Activated CD4-positive, alpha-beta T cell treated with anti-CD3 and anti-CD28 coated beads, Interleukin-2, amount 10 ng/mL, durations not matched to agents 24 days and 14 days (primary cell): ENCODE results near the gene CMYA5. TPM values are rescaled to one million over a fixed set of nuclear protein-coding genes. Genes with fewer than 3 reads are reported as not detected.
"Not testable (repeated sequence)": the region's sequence is repeated elsewhere in the genome, so short reads cannot be mapped to it uniquely, and the experiment has no call there.

Experiments used
- DNase-seq: peaks from one replicate; pipeline ENCODE4 v3.0.0; 2022
- H3K27ac Mint-ChIP-seq: one replicate; pipeline ENCODE4 v1.8.0; 2022; ENCODE audit warnings: mild to moderate bottlenecking, mixed read lengths
- H3K27me3 Mint-ChIP-seq: one replicate; pipeline ENCODE4 v1.8.0; 2022; ENCODE audit warnings: mixed read lengths
- H3K36me3 Mint-ChIP-seq: one replicate; pipeline ENCODE4 v1.8.0; 2022; ENCODE audit warnings: low read depth, mild to moderate bottlenecking, mixed read lengths
- H3K4me1 Mint-ChIP-seq: one replicate; pipeline ENCODE4 v1.8.0; 2021; ENCODE audit warnings: mixed read lengths
- H3K4me3 Mint-ChIP-seq: one replicate; pipeline ENCODE4 v1.8.0; 2022; ENCODE audit warnings: mild to moderate bottlenecking, moderate library complexity, mixed read lengths
- H3K9me3 Mint-ChIP-seq: one replicate; pipeline ENCODE4 v1.8.0; 2021; ENCODE audit warnings: mixed read lengths
- intact Hi-C: fragments of 100-400 bp; cut with micrococcal nuclease; formaldehyde crosslinking; loops from one replicate; pipeline ENCODE4 v1.15.1; 2023
- total RNA-seq: library from RNA; stranded (reverse); gene quantifications from 2 replicates; pipeline ENCODE4 v1.2.3, GENCODE V29; 2022

CMYA5 gene
- total RNA-seq, 1 donor from 2014 or later, result 0.12 TPM

GRCh38 chr5:79746642-79747569 lies 57.3 kb downstream of the CMYA5 start:
- no peaks in the 10 kb centered on the region for H3K4me1 Mint-ChIP-seq
- no peak overlapping the region for H3K4me3 Mint-ChIP-seq
- no peaks in the 10 kb centered on the region for H3K36me3 Mint-ChIP-seq
- intact Hi-C loops, result no loop called here
- H3K27me3 Mint-ChIP-seq, result peaks cover 27% of the 10 kb centered on the region
- no peak for DNase-seq
- no peak overlapping the region for H3K27ac Mint-ChIP-seq
- peaks cover 3% of the 10 kb centered on the region for H3K9me3 Mint-ChIP-seq

DNA sequence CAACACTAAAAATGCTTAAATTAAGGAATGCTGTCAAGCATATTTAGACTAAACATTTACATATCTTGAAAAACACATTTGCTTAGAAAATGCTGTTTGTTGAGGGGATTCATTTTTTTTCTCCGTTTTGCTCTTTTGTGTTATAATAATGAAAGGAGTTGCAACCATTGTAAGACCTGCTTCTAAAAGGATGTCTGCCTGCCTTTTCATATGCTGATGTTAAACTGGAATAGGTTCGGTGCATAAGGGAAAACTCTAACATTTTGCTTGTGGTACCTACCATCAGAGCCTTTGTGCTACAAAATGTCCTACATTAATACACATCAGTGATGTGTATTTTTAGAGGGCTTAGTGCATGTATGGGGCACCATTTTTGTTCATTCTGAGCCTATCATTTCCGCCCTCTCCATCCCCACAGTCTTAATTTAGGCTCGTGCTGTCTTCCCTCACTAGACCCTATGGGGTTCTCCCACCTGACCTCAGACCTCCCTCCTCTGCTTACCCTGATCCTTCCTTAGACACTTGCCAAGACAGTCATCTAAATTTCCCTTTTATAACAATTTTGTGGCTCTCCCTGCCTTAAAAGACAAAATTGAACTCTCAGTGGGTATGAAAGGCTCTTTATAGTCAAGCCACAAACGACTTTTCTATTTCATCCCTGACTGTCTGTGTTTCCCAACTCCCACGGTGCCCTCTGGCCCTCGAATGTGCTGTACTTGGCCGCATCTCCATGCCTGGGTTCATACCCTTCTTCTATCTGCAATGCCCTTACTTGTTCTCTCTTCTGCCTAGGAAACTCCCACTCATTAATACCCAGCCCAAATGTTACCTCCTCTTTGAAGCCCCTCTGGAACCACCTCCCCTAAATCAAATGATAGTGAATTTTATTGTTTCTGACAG lies 61.2 kb downstream of the CMYA5 start:
- Mint-ChIP-seq H3K36me3 (no peaks in the 10 kb centered on the region), H3K27me3 (peaks cover 25% of the 10 kb centered on the region), H3K4me1 (no peaks in the 10 kb centered on the region), H3K4me3 (no peak overlapping the region), H3K27ac (no peak overlapping the region), H3K9me3 (peaks cover 3% of the 10 kb centered on the region)
- intact Hi-C loops, result no loop called here
- no peak for DNase-seq

GRCh38 chr5:79753092-79753491 lies 63.5 kb downstream of the CMYA5 start:
- Mint-ChIP-seq H3K9me3 (peaks cover 3% of the 10 kb centered on the region), H3K27me3 (peaks cover 16% of the 10 kb centered on the region), H3K4me1 (peaks cover 2% of the 10 kb centered on the region), H3K36me3 (no peaks in the 10 kb centered on the region), H3K27ac (no peak overlapping the region), H3K4me3 (no peak overlapping the region)
- DNase-seq, result no peak
- intact Hi-C loops, result no loop called here

DNA sequence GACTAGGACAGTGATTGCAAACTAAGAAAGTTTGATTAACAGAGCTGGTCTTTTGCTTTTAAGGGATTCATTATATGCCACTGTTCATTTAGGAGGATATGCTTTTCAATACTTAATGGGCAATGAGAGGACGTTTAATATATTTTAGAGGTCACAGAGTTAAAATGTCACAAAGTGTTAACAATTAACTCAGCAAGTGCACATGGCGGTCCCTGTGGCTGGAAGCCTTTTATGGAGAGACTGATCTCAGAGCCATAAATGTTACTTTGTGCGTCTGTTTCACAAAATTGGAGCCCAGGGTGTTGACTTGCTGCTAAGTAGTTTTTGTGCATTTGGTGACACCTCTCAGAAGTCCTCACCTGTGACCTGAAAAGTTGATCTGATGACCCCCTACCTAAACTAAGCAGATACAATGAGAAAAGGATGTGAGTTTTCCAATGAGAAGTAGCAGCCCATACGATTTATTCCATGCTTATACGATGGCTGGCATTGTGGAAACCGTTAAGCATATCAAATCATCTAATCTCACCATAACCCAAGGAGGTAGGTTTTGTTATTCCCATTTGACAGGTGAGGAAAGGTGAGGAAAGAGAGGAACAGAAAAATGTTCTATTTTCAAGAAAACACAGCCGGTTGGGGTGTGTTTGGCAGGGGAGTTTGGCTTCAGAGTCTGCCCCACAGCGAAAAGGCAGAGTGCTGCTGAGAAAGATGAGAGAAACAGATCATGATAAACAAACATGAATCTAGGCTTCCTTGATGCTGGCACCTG lies 64.4 kb downstream of the CMYA5 start:
- Mint-ChIP-seq H3K36me3 (no peaks in the 10 kb centered on the region), H3K27ac (no peak overlapping the region), H3K27me3 (peaks cover 15% of the 10 kb centered on the region), H3K4me3 (no peak overlapping the region), H3K4me1 (peaks cover 2% of the 10 kb centered on the region), H3K9me3 (peaks cover 3% of the 10 kb centered on the region)
- no peak for DNase-seq
- intact Hi-C loops, result no loop called here

- H3K36me3 Mint-ChIP-seq, result no peaks in the 10 kb centered on the region
- DNase-seq, result no peak
- peaks cover 3% of the 10 kb centered on the region for H3K9me3 Mint-ChIP-seq
- intact Hi-C loops, result no loop called here
- peaks cover 2% of the 10 kb centered on the region for H3K4me1 Mint-ChIP-seq
- H3K27ac Mint-ChIP-seq, result no peak overlapping the region
- no peak overlapping the region for H3K4me3 Mint-ChIP-seq
- peaks cover 13% of the 10 kb centered on the region for H3K27me3 Mint-ChIP-seq
Measured at GRCh38 chr5:79754865-79755555, 65.4 kb downstream of the CMYA5 start.

GRCh38 chr5:79756076-79756475 lies 66.4 kb downstream of the CMYA5 start:
- intact Hi-C loops, result no loop called here
- DNase-seq, result no peak
- Mint-ChIP-seq H3K27ac (no peak overlapping the region), H3K27me3 (peaks cover 10% of the 10 kb centered on the region), H3K9me3 (peaks cover 2% of the 10 kb centered on the region), H3K36me3 (no peaks in the 10 kb centered on the region), H3K4me1 (peaks cover 2% of the 10 kb centered on the region), H3K4me3 (no peak overlapping the region)

DNA sequence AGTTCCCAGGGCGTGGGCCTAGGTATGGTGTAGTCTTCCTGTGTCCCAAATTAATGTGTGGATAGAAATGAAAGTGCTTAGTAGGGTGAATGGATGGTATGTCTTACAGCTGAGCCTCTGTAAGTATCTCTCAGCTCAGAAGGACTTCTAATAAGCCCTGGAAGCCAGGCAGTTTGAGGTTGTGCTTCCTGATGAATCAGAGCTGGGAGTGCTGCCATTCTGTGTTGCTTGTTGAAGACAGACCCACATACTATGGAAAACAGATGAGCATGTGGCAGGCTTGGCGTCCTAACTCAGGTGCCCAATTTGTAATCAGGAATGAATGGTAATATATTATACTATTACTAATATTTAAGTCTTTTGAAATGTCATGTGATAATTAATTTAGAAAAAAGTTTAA lies 69.8 kb downstream of the CMYA5 start:
- Mint-ChIP-seq H3K9me3 (no peaks in the 10 kb centered on the region), H3K4me1 (peaks cover 2% of the 10 kb centered on the region), H3K36me3 (no peaks in the 10 kb centered on the region)

DNA sequence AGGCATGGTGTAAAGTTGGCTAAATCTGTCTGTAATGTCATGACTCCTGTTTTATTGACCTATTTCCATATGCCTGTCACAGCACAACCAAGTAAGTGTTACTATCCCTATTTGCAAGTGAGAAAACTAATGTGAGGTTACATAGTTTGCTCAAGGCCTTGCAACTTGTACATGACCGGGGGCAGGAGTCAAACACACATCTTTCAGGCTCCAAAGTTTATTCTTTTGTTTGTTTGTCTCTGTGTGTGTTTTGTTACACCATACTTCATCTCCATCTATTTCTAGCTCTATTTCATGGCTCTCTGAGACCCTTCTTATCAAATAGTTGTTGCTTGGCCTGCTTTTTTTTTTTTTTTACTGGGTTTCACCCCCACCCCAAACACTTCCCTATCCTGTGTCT lies 70.2 kb downstream of the CMYA5 start:
- no peaks in the 10 kb centered on the region for H3K27me3 Mint-ChIP-seq
- intact Hi-C loops, result no loop called here

More for the DNA sequence above, 69.8 kb downstream of the CMYA5 start:
- DNase-seq, result no peak
- H3K27me3 Mint-ChIP-seq, result peaks cover 3% of the 10 kb centered on the region
- intact Hi-C loops, result no loop called here
- H3K27ac Mint-ChIP-seq, result no peak overlapping the region
- no peak overlapping the region for H3K4me3 Mint-ChIP-seq

GRCh38 chr5:79762929-79763328 lies 73.3 kb downstream of the CMYA5 start:
- DNase-seq, result no peak
- Mint-ChIP-seq H3K4me1 (no peaks in the 10 kb centered on the region), H3K27ac (no peak overlapping the region), H3K27me3 (peaks cover 3% of the 10 kb centered on the region), H3K4me3 (no peak overlapping the region), H3K9me3 (no peaks in the 10 kb centered on the region), H3K36me3 (no peaks in the 10 kb centered on the region)
- intact Hi-C loops, result no loop called here

More for the DNA sequence above, 70.2 kb downstream of the CMYA5 start:
- Mint-ChIP-seq H3K9me3 (no peaks in the 10 kb centered on the region), H3K27ac (no peak overlapping the region), H3K36me3 (no peaks in the 10 kb centered on the region), H3K4me3 (no peak overlapping the region), H3K4me1 (peaks cover 2% of the 10 kb centered on the region)
- DNase-seq, result no peak

DNA sequence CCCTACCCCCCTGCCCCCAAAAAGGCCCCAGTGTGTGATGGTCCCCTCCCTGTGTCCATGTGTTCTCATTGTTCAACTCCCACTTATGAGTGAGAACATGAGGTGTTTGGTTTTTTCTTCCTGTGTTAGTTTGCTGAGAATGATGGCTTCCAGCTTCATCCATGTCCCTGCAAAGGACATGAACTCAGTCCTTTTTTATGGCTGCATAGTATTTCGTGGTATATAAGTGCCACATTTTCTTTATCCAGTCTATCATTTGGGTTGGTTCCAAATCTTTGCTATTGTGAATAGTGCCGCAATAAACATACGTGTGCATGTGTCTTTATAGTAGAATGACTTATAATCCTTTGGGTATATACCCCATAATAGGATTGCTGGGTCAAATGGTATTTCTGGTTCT lies 74.5 kb downstream of the CMYA5 start:
- peaks cover 12% of the 10 kb centered on the region for H3K9me3 Mint-ChIP-seq

DNA sequence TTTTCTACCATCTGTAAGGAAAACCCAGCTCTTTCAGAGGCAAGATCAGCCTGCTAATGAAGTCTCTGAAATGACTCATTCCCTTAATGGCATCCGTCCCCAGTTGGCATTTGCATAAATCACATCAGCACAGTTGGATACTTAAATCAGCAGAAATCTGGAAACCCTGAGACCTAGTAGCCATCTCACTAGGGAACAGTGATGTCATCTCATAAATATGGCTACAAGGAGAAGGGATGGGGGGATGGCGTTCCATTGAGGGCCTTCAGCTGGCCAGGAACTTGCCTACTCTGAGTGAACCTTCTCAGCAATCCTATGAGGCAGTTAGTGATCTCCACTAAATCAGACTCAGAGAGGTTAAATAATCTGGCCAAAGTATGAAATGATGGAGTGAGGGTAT lies 81.8 kb downstream of the CMYA5 start:
- DNase-seq, result no peak
- H3K9me3 Mint-ChIP-seq, result peaks cover 16% of the 10 kb centered on the region
- H3K4me3 Mint-ChIP-seq, result no peak overlapping the region
- H3K4me1 Mint-ChIP-seq, result no peaks in the 10 kb centered on the region
- intact Hi-C loops, result no loop called here
- peaks cover 3% of the 10 kb centered on the region for H3K27me3 Mint-ChIP-seq
- H3K36me3 Mint-ChIP-seq, result no peaks in the 10 kb centered on the region
- no peak overlapping the region for H3K27ac Mint-ChIP-seq

More for the DNA sequence above, 74.5 kb downstream of the CMYA5 start:
- H3K27me3 Mint-ChIP-seq, DNase-seq, H3K4me1 Mint-ChIP-seq, H3K36me3 Mint-ChIP-seq, intact Hi-C loops, H3K4me3 Mint-ChIP-seq, H3K27ac Mint-ChIP-seq: not testable (repeated sequence)

DNA sequence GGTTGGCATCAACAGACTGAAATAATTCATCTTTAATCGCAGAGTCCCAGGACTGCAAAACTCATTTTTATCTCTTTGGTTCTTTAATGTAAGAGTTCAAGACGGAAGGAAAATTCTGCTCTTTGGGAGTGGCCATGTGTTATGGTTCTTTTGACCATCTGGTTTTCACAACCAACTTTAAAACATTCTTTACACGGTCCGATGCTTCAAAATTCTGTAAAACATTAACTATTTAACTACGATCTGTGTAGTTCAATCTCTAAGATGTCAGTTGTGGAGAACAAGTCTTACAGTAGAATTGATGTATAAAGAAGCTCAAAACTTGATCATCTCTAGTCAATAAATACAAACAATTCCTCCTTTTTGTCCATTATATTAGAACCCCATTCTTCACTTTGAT lies 83.0 kb downstream of the CMYA5 start:
- Mint-ChIP-seq H3K27ac (no peak overlapping the region), H3K27me3 (peaks cover 1% of the 10 kb centered on the region), H3K9me3 (peaks cover 16% of the 10 kb centered on the region), H3K4me1 (no peaks in the 10 kb centered on the region), H3K4me3 (no peak overlapping the region), H3K36me3 (no peaks in the 10 kb centered on the region)
- intact Hi-C loops, result no loop called here
- DNase-seq, result no peak

GRCh38 chr5:79773612-79774011 lies 84.0 kb downstream of the CMYA5 start:
- H3K36me3 Mint-ChIP-seq, result no peaks in the 10 kb centered on the region
- no peak overlapping the region for H3K4me3 Mint-ChIP-seq
- intact Hi-C loops, result no loop called here
- DNase-seq, result no peak
- H3K27ac Mint-ChIP-seq, result no peak overlapping the region
- H3K4me1 Mint-ChIP-seq, result no peaks in the 10 kb centered on the region
- H3K27me3 Mint-ChIP-seq, result peaks cover 1% of the 10 kb centered on the region
- peaks cover 10% of the 10 kb centered on the region for H3K9me3 Mint-ChIP-seq
